H1 (cell line): Measurements from ENCODE around the gene INAFM2. TPM values are rescaled to one million over a fixed set of nuclear protein-coding genes. Genes with fewer than 3 reads are reported as not detected.

ENCODE experiments used
- RFX5 ChIP-seq: IDR thresholded peaks from 2 replicates; pipeline ENCODE4 v1.6.1; 2011; ENCODE audit warnings: low read depth, low read length, improper control_type of control experiment, borderline replicate concordance
- polyA plus RNA-seq, 7 experiments: library from polyadenylated mRNA; depleted of rRNA in 3 of 7; stranded (reverse) in 5 of 7; unstranded in 2 of 7; fragments of >200 nt in 5 of 7; fragments of 200-250 nt in 2 of 7; gene quantifications; 1 replicate in 5 of 7; 2 replicates in 1 of 7; 4 replicates in 1 of 7; pipeline versions ENCODE4 v1.2.1 to v1.2.3, GENCODE V29; 2011 to 2013; ENCODE audit warnings: missing spikeins in 2 of 7, mixed read lengths in 2 of 7
- total RNA-seq: library from RNA; stranded (reverse); fragmentation: NEBNext Ultra II Directional; extraction: Animal tissue kit (Norgen Biotek cat#: 25700); gene quantifications from 2 replicates; pipeline ENCODE4 v1.2.1, GENCODE V29; 2021

Gene INAFM2
- total and polyA plus RNA-seq, 2 of the 8 experiments (the other 6 are each of a cell fraction or from before 2014, with no cell fraction given), result 15.3 to 35.1 TPM

DNA sequence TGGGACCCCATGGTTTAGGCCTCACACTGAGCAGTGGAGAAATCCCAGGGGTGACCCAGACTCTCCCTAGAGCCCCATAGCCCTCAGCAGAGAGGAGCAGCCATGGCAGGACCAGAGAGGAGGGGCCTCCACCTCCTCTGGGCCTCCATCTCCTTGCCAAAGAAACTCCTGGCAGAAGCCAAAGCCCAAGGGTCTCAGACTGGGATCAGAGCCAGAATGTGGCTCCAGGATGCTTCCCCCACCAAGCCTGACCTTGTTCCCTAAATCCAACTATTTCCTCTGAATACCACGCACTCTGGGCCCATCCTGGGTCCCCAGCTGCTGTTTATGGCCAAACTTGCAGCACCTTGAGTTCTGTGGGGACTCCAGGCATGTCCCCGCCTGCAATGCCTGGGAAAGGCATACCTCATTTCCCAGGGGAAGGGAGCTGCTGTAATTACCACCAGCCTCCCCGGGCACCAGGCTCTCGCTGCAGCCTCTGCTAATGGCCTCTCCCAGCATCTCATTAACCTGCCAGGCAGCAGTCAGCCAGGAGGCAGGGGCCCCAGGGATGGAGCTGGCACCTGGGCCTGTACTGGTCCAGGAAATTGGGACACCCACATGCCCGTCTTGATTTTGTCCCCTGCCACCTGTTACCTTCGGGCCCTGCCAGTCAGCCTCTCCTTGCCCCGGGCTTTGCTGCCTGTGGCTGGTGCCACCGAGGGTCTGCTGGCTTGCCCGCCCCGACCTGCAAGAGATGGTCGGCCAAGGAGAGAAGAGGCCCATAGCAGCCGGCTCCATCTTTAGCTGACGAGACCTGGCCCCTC lies 12.6 kb downstream of the INAFM2 start (continued):
- TF ChIP-seq RFX5, result no peak
